Measurements from ENCODE around the gene AOPEP.

Gene AOPEP

DNA sequence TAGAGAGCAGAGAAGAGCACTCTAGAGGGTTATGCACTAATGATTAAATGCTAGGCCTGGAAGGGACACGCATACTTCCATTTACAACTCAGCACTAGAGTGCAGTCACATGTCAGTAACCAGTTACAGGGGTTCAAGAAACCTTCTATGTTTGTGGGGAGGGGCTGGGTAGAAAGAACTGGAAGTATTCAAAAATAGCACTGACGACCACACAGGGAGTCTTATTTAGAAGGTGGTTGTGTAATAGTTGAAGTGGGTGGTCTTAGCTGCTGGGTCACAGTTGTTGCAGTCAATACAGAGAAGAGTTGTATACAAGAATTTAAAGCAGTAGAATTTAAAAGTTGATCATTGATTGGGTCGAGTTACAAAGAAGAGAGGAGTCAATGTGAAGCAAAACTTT is 15.4 kb downstream of the AOPEP start:
- Histone ChIP-seq H3K27ac (no peak overlapping the region), H3K36me3 (ENCODE audit: control insufficient read depth, insufficient read depth, low read length) (no peaks in the 10 kb centered on the region), H3K4me1 (peaks cover 3% of the 10 kb centered on the region), H3K9ac (no peak overlapping the region), H3K27me3 (ENCODE audit: control insufficient read depth, insufficient read depth, low read length) (no peaks in the 10 kb centered on the region), H2AFZ (no peak overlapping the region), H3K9me3 (ENCODE audit: control insufficient read depth, low read length) (no peaks in the 10 kb centered on the region), H3K4me2 (ENCODE audit: low read length) (no peak overlapping the region), H3K79me2 (peaks cover 3% of the 10 kb centered on the region), H3K4me3 (ENCODE audit: low read depth, low read length) (no peak overlapping the region)
- TF ChIP-seq, protein P1, sequence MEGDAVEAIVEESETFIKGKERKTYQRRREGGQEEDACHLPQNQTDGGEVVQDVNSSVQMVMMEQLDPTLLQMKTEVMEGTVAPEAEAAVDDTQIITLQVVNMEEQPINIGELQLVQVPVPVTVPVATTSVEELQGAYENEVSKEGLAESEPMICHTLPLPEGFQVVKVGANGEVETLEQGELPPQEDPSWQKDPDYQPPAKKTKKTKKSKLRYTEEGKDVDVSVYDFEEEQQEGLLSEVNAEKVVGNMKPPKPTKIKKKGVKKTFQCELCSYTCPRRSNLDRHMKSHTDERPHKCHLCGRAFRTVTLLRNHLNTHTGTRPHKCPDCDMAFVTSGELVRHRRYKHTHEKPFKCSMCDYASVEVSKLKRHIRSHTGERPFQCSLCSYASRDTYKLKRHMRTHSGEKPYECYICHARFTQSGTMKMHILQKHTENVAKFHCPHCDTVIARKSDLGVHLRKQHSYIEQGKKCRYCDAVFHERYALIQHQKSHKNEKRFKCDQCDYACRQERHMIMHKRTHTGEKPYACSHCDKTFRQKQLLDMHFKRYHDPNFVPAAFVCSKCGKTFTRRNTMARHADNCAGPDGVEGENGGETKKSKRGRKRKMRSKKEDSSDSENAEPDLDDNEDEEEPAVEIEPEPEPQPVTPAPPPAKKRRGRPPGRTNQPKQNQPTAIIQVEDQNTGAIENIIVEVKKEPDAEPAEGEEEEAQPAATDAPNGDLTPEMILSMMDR (IDR thresholded peaks at IDR 0.05), result no peak

DNA sequence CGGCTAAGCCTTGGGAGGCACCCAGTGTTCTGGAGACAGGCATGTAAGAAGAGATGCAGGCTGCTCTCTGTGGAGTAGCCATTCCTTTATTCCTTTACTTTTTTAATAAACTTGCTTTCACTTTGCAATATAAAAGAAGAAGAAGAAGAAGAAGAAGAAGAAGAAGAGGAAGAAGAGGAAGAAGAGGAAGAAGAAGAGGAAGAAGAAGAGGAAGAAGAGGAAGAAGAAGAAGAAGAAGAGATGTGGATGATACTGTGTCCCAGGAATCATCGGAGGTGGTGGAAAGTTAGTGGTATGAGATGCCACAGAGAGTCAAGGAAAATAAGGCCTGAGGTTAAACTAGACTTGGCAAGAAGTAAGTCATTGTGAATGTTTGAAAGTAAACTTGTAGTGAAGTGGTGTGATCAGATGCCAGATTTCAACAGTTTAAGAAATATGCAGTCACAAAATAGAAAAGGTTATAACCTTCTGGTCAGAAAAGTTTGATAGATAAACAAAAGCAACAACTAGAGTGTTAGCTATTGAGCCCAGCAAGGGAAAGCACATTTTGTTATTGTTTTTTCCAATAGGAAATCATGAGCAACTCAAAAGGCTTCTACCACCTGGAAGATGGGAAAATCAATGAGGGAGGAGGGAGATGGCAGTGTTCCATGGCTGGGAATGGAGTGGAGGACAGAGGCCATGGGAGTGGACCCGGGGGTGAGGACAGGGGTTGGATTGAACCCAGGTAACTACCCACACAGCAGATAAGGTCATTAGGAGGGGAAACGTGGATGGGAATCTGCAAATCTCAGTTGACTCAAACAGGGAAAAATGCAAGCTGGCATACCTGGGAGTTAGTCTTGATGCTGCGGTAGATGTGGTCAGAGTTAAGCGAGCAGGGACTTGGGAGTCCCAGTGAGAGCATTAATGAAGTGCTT is 16.8 kb downstream of the AOPEP start:
- no peak overlapping the region for H3K4me3 ChIP-seq (ENCODE audit: low read depth, low read length)
- H3K9ac ChIP-seq, result no peak overlapping the region
- TF ChIP-seq, protein P1 (IDR thresholded peaks at IDR 0.05), result no peak
- H3K4me2 ChIP-seq (ENCODE audit: low read length), result no peak overlapping the region
- no peaks in the 10 kb centered on the region for H3K9me3 ChIP-seq (ENCODE audit: control insufficient read depth, low read length)
- H2AFZ ChIP-seq, result no peak overlapping the region
- no peaks in the 10 kb centered on the region for H3K79me2 ChIP-seq
- H3K4me1 ChIP-seq, result peaks cover 3% of the 10 kb centered on the region
- H3K27me3 ChIP-seq (ENCODE audit: control insufficient read depth, insufficient read depth, low read length), result no peaks in the 10 kb centered on the region
- H3K27ac ChIP-seq, result no peak overlapping the region
- no peaks in the 10 kb centered on the region for H3K36me3 ChIP-seq (ENCODE audit: control insufficient read depth, insufficient read depth, low read length)

DNA sequence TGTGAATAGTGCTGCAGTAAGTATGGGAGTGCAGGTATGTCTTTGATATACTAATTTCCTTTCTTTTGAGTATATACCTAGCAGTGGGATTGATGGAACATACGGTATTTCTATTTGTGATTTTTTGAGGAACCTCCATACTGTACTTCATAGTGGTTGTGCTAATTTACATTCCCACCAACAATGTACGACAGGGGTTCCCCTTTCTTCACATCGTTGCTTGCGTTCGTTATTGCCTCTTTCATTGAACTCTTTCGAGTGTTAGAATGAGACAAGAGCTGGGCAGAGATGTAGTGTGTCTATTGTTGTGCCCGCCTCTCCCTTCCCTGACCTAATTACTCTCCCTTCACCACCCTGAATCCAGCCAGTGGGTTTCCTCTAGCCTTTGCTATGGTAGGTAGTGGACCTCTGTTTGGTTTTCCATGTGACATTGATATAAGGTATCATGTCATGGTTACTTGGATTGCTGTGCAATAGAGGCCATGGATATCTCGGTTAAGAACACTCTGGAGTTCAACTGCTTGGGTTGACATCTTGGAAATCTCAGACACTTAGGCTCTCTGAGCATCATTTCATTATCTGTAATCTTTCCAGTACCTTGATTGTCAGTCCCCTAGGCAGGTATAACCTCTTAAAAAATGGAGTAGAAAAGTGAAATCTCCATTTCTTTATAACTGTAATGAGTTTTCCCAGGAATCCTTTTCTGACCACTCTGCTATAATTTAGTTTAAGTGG is 19.5 kb downstream of the AOPEP start:
- Histone ChIP-seq H3K9me3 (ENCODE audit: control insufficient read depth, low read length) (no peaks in the 10 kb centered on the region), H2AFZ (no peak overlapping the region), H3K79me2 (peaks cover 2% of the 10 kb centered on the region), H3K27me3 (ENCODE audit: control insufficient read depth, insufficient read depth, low read length) (no peaks in the 10 kb centered on the region), H3K4me3 (ENCODE audit: low read depth, low read length) (no peak overlapping the region), H3K9ac (no peak overlapping the region), H3K36me3 (ENCODE audit: control insufficient read depth, insufficient read depth, low read length) (peaks cover 2% of the 10 kb centered on the region), H3K27ac (no peak overlapping the region), H3K4me1 (peaks cover 3% of the 10 kb centered on the region), H3K4me2 (ENCODE audit: low read length) (no peak overlapping the region)
- TF ChIP-seq, protein P1 (IDR thresholded peaks at IDR 0.05), result no peak

DNA sequence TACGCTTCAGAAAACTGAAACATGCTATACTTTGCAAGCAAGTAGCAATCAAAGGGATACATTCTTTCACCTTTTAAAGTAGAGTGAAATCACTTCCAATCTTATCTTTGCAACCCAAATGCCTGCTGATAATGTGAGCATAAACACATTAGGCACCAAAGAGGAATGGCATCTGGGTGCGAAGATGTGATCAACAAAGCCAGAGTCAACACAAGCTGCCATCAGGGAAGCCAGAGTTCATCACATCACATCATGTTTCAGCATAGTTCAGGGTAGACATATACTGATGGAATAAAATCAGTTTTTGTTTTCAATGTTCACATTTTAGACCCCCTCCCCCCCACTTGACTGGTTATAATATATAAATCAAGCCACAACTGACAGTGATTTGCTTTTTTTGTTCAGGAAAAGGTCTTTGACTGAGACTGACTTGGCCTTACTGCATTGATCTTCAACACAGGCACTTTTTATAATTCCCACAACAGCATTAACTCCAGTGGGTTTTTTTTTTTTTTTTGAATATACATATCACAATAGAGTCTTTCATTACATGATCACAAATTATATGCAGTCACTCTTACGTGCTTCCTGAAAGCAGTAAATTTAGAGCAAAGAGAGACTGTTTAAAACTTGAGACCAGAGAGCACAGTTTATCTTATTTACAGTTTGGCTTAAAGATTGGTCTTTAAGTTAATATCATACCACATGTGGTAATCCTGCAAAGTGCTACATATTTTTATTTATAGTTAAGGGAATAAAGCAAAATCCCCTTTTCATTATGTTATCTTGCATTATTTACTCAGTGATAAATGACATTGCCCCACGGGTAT is 20.3 kb downstream of the AOPEP start:
- H3K4me3 ChIP-seq (ENCODE audit: low read depth, low read length), result no peak overlapping the region
- peaks cover 2% of the 10 kb centered on the region for H3K36me3 ChIP-seq (ENCODE audit: control insufficient read depth, insufficient read depth, low read length)
- TF ChIP-seq, protein P1 (IDR thresholded peaks at IDR 0.05), result no peak
- H3K9ac ChIP-seq, result no peak overlapping the region
- no peaks in the 10 kb centered on the region for H3K9me3 ChIP-seq (ENCODE audit: control insufficient read depth, low read length)
- H3K27ac ChIP-seq, result no peak overlapping the region
- H3K27me3 ChIP-seq (ENCODE audit: control insufficient read depth, insufficient read depth, low read length), result no peaks in the 10 kb centered on the region
- peaks cover 3% of the 10 kb centered on the region for H3K4me1 ChIP-seq
- no peak overlapping the region for H2AFZ ChIP-seq
- H3K79me2 ChIP-seq, result peaks cover 2% of the 10 kb centered on the region
- H3K4me2 ChIP-seq (ENCODE audit: low read length), result no peak overlapping the region
